ENCODE measurements around the gene CCL28. TPM values are rescaled to one million over a fixed set of nuclear protein-coding genes. Genes with fewer than 3 reads are reported as not detected.

Gene CCL28, protein sequence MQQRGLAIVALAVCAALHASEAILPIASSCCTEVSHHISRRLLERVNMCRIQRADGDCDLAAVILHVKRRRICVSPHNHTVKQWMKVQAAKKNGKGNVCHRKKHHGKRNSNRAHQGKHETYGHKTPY
- total RNA-seq (2016; rRNA removed; fragmentation: Illumina TruSeq; extraction: Trizol) = not detected in 2 replicates
- total RNA-seq (2016; cell fraction: cytosol; rRNA removed; fragmentation: Illumina TruSeq; extraction: Trizol; ENCODE audit: low read depth) = not detected in 2 replicates
- not detected in 2 replicates for total RNA-seq (2016; cell fraction: insoluble cytoplasmic fraction; rRNA removed; fragmentation: Illumina TruSeq; extraction: Trizol)
- total RNA-seq (2016; cell fraction: membrane; rRNA removed; fragmentation: Illumina TruSeq; extraction: Trizol) = 0.07 TPM in 1 of 2 replicates, not detected in the other
- not detected in 2 replicates for total RNA-seq (2016; cell fraction: nucleus; rRNA removed; fragmentation: Illumina TruSeq; extraction: Trizol)
- 0.03 and 0.08 TPM in 2 replicates for polyA plus RNA-seq (2011; rRNA removed)
- 0.03 TPM in 1 of 2 replicates, not detected in the other for polyA plus RNA-seq (2011; cell fraction: cytosol; rRNA removed)
- polyA plus RNA-seq (2011; cell fraction: nucleus; rRNA removed) = not detected in 2 replicates
- not detected in 2 replicates for polyA plus RNA-seq (2012)
- polyA plus RNA-seq (2016; cell fraction: cytosol; fragmentation: Illumina TruSeq; extraction: Trizol; ENCODE audit: low read depth) = not detected in 2 replicates
- not detected in 2 replicates for polyA plus RNA-seq (2016; cell fraction: insoluble cytoplasmic fraction; fragmentation: Illumina TruSeq; extraction: Trizol; ENCODE audit: low read depth)
- not detected in 2 replicates for polyA plus RNA-seq (2016; cell fraction: membrane; fragmentation: Illumina TruSeq; extraction: Trizol; ENCODE audit: low read depth)
- not detected in 2 replicates for polyA plus RNA-seq (2016; cell fraction: nucleus; fragmentation: Illumina TruSeq; extraction: Trizol; ENCODE audit: insufficient read depth, low read depth)
- polyA minus RNA-seq (2011; rRNA and poly(A)+ RNA removed; ENCODE audit: low replicate concordance) = 0.30 TPM in 1 of 2 replicates, not detected in the other
- not detected in 2 replicates for polyA minus RNA-seq (2011; cell fraction: cytosol; rRNA and poly(A)+ RNA removed)
- not detected in 2 replicates for polyA minus RNA-seq (2011; cell fraction: nucleus; rRNA and poly(A)+ RNA removed)
- Bru-seq, nascent RNA = percentile 13 among the genes with signal in this experiment
- BruChase-seq, experiment 1, labeled RNA remaining after a 6-hour chase = percentile 14 among the genes with signal in this experiment
- BruChase-seq, experiment 2, labeled RNA remaining after a 2-hour chase = percentile 17 among the genes with signal in this experiment
- long read RNA-seq, experiment 1 = 0 reads
- long read RNA-seq, experiment 2 = 0 reads

DNA sequence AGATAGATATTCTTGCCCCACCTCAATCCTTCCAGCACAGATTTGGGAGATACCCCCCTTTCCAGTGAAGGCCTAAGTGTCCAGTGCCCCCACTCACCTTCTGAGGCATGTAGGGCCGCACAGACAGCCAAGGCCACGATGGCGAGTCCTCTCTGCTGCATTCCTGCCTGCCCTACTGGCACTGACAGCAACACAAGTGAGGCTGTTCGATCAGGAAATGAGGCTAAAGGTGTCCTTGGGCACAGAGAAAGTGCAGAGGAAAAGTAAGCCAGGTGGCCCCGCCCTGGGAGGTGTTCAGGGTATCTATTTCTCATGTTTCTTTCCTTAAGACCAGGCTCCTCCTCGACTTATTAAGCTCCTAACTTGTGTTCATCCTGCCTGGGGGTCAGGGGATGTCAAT lies at the start of gene CCL28:
TSS of gene CCL28 (minus strand) at position 236 of the 400 bp plus-strand sequence. CDS start at position 161, 75 bp downstream.
- ChIA-PET POLR2A (interaction anchor here (0.7 to 2.7 kb wide), 4 partner anchors 10 to 99 kb away, joined by 3 to 15 read pairs (median 9); partner anchors contain the start of genes HMGCS1 and TMEM267), CTCF (ENCODE audit: low intra/inter-chr PET ratio, low total read pairs) (no interaction called here)
- intact Hi-C loops (cut with micrococcal nuclease; ENCODE audit: unreplicated experiment) (no loop called here), in situ Hi-C loops (cut with HindIII; ENCODE audit: extremely low pct_ligation_motif_present, low pct_unique_long_range_greater_than_20kb) (no loop called here)
- WGBS (ENCODE audit: low lambda C conversion rate) = 0% methylated on average over 6 of the region's 6 CpGs
- peak within 1 kb of the TSS in 2 of 3 experiments; percentile 32 to 33; a peak in 3 of 6 replicates for H3K4me3 ChIP-seq (replicated peaks in 1 of 3; ENCODE audit: insufficient read depth in 1 of 3, low read depth in 2 of 3, low read length in 3 of 3)
- H3K4me2 ChIP-seq (ENCODE audit: low read depth, low read length) = peak within 1 kb of the TSS; percentile 59
- no peaks in the 10 kb centered on the region for H3K9me3 ChIP-seq (ENCODE audit: low read length)
- no peak within 1 kb of the TSS for H3K27ac ChIP-seq (ENCODE audit: extremely low read length, insufficient read depth, low read length)
- ATAC-seq (peak; percentile 84), DNase-seq (ENCODE audit: low spot score) (no peak), FAIRE-seq (no peak)
- H3K4me1 ChIP-seq (ENCODE audit: insufficient read depth, low read length) = peaks cover 25% of the 10 kb centered on the region
- H4K20me1 ChIP-seq (ENCODE audit: insufficient read depth, low read length) = no peaks in the 10 kb centered on the region
- no peaks in the 10 kb centered on the region for H3K36me3 ChIP-seq (replicated peaks in 1 of 2; ENCODE audit: control insufficient read depth in 1 of 2, insufficient read depth in 2 of 2, low read length in 2 of 2)
- H3K9ac ChIP-seq (ENCODE audit: insufficient read depth, low read depth, low read length) = no peak within 1 kb of the TSS
- TF ChIP-seq ZNF24 (IDR thresholded peaks at IDR 0.05) (no peak), ZSCAN20 (CRISPR knock-in tag; IDR thresholded peaks at IDR 0.05; ENCODE audit: borderline replicate concordance) (no peak), ZNF788 (CRISPR knock-in tag; IDR thresholded peaks at IDR 0.05; ENCODE audit: borderline replicate concordance) (no peak), RFXANK (CRISPR knock-in tag; IDR thresholded peaks at IDR 0.05) (no peak), TRIM24 (CRISPR knock-in tag; IDR thresholded peaks at IDR 0.05) (no peak), ZNF891 (CRISPR knock-in tag; IDR thresholded peaks at IDR 0.05) (no peak), RFX1 (IDR thresholded peaks at IDR 0.05) (no peak), DMTF1 (CRISPR knock-in tag; IDR thresholded peaks at IDR 0.05) (no peak), KDM5B (CRISPR knock-in tag; IDR thresholded peaks at IDR 0.05; ENCODE audit: borderline replicate concordance) (no peak)
- TF ChIP-seq, protein P1, sequence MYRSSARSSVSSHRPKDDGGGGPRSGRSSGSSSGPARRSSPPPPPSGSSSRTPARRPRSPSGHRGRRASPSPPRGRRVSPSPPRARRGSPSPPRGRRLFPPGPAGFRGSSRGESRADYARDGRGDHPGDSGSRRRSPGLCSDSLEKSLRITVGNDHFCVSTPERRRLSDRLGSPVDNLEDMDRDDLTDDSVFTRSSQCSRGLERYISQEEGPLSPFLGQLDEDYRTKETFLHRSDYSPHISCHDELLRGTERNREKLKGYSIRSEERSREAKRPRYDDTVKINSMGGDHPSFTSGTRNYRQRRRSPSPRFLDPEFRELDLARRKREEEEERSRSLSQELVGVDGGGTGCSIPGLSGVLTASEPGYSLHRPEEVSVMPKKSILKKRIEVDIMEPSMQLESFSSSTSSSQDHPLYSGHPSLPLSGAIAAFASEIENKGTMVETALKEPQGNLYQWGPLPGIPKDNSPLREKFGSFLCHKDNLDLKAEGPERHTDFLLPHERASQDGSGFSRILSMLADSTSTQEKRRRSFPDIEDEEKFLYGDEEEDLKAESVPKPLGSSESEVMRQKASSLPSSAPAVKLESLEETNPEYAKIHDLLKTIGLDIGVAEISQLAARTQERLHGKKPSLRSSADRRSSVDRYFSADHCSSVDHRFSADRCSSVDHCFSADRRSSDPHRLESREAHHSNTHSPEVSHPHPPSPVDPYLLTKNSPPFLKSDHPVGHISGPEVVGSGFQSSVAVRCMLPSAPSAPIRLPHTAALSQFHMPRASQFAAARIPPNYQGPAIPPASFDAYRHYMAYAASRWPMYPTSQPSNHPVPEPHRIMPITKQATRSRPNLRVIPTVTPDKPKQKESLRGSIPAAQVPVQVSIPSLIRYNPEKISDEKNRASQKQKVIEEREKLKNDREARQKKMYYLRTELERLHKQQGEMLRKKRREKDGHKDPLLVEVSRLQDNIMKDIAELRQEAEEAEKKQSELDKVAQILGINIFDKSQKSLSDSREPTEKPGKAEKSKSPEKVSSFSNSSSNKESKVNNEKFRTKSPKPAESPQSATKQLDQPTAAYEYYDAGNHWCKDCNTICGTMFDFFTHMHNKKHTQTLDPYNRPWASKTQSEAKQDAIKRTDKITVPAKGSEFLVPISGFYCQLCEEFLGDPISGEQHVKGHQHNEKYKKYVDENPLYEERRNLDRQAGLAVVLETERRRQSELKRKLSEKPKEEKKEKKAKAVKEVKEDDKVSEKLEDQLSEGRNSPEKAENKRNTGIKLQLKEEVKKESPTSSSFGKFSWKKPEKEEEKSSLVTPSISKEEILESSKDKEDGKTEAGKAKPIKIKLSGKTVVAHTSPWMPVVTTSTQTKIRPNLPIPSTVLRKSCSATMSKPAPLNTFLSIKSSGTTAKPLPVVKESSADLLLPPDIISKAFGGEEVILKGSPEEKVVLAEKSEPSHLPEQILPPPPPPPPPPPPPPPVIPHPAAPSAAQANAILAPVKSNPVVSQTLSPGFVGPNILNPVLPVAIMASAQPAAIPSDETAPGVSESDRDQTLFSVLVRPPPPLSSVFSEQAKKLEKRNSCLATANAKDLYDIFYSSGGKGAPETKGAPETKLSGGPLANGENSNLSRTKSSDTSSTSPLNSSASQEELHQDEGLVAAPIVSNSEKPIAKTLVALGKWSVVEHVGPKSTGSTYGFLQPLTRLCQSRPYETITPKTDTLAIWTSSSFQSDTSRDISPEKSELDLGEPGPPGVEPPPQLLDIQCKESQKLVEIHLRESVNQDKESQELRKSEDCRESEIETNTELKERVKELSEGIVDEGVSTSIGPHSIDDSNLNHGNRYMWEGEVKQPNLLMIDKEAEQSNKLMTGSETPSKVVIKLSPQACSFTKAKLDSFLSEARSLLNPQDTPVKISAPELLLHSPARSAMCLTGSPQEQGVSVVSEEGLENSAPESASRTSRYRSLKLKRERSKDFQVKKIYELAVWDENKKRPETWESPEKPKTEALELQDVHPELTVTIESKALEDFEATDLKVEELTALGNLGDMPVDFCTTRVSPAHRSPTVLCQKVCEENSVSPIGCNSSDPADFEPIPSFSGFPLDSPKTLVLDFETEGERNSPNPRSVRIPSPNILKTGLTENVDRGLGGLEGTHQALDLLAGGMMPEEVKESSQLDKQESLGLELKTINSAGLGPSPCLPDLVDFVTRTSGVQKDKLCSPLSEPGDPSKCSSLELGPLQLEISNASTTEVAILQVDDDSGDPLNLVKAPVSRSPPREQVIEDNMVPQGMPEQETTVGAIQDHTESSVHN (CRISPR knock-in tag; IDR thresholded peaks at IDR 0.05) = no peak
- H3K79me2 ChIP-seq (ENCODE audit: insufficient read depth, low read length) = no peaks in the 10 kb centered on the region
- H2AFZ ChIP-seq (ENCODE audit: low read length) = peak within 1 kb of the TSS; percentile 58
- no peaks in the 10 kb centered on the region; a peak in 2 of 5 replicates for H3K27me3 ChIP-seq (ENCODE audit: control insufficient read depth in 1 of 2, insufficient read depth in 2 of 2, low read length in 2 of 2)
- no TSS peak for BruUV-seq (replicated peaks)

Measured in HepG2 (cell line).